OCI-LY1 (cell line): ENCODE results near the gene CROCC.

ENCODE experiments used
- H2AFZ ChIP-seq: fragments of 200-600 bp; sonication (generic), shearing (Covaris generic); 2 replicates; pipeline ENCODE4 v1.6.0; 2014; ENCODE audit warnings: antibody characterized with exemption, mild to moderate bottlenecking, low read length
- H3F3A ChIP-seq: fragments of 200-600 bp; sonication (generic), shearing (Covaris generic); 2 replicates; pipeline ENCODE4 v1.6.0; 2014; ENCODE audit warnings: mild to moderate bottlenecking, antibody characterized with exemption, low read length, moderate library complexity; ENCODE audit not compliant: insufficient read depth
- H3K27ac ChIP-seq: fragments of 200-600 bp; sonication (generic); 2 replicates; pipeline ENCODE4 v1.5.1; 2014; ENCODE audit warnings: low read length, mixed run types, mild to moderate bottlenecking, low read depth; ENCODE audit not compliant: poor library complexity, severe bottlenecking
- H3K27me3 ChIP-seq: fragments of 200-600 bp; sonication (generic); 2 replicates; pipeline ENCODE4 v1.6.0; 2014; ENCODE audit warnings: antibody characterized with exemption, mild to moderate bottlenecking, low read length, moderate library complexity; ENCODE audit not compliant: insufficient read depth
- H3K36me3 ChIP-seq: fragments of 200-600 bp; sonication (generic); 2 replicates; pipeline ENCODE4 v1.6.1; 2014; ENCODE audit warnings: mild to moderate bottlenecking, antibody characterized with exemption, low read length, moderate library complexity, mixed read lengths; ENCODE audit not compliant: insufficient read depth
- H3K4me1 ChIP-seq: fragments of 200-600 bp; sonication (generic); 2 replicates; pipeline ENCODE4 v1.5.1; 2014; ENCODE audit warnings: mild to moderate bottlenecking, low read length, moderate library complexity; ENCODE audit not compliant: insufficient read depth, severe bottlenecking
- H3K4me2 ChIP-seq: fragments of 200-600 bp; sonication (generic), shearing (Covaris generic); 2 replicates; pipeline ENCODE4 v1.6.1; 2014; ENCODE audit warnings: low read length
- H3K4me3 ChIP-seq: fragments of 200-600 bp; sonication (generic); 2 replicates; pipeline ENCODE4 v1.5.1; 2014; ENCODE audit warnings: low read length, low read depth, mild to moderate bottlenecking, mixed read lengths; ENCODE audit not compliant: poor library complexity, severe bottlenecking
- H3K79me2 ChIP-seq: fragments of 200-600 bp; shearing (Covaris generic); 2 replicates; pipeline ENCODE4 v1.6.1; 2016; ENCODE audit warnings: mixed run types, low read length, mixed read lengths; ENCODE audit not compliant: insufficient read depth
- H3K9ac ChIP-seq: fragments of 200-600 bp; sonication (generic), shearing (Covaris generic); 2 replicates; pipeline ENCODE4 v1.6.1; 2014; ENCODE audit warnings: mild to moderate bottlenecking, low read length, mixed read lengths
- H3K9me2 ChIP-seq: fragments of 200-600 bp; sonication (generic), shearing (Covaris generic); 2 replicates; pipeline ENCODE4 v1.6.1; 2014; ENCODE audit warnings: low read depth, mild to moderate bottlenecking, low read length, mixed read lengths
- H3K9me3 ChIP-seq: fragments of 200-600 bp; shearing (Covaris generic); 2 replicates; pipeline ENCODE4 v1.6.1; 2014; ENCODE audit warnings: low read length, mixed read lengths
- H4K20me1 ChIP-seq: fragments of 200-600 bp; sonication (generic), shearing (Covaris generic); 2 replicates; pipeline ENCODE4 v1.6.0; 2016; ENCODE audit warnings: mild to moderate bottlenecking, low read length; ENCODE audit not compliant: insufficient read depth
- CTCF ChIP-seq: fragments of 200-600 bp; sonication (generic), shearing (Covaris generic); IDR thresholded peaks from 2 replicates; pipeline ENCODE4 v1.5.1; 2017; ENCODE audit warnings: mild to moderate bottlenecking, antibody characterized with exemption, low read length, moderate library complexity, mixed read lengths
- EZH2 ChIP-seq: fragments of 200-600 bp; sonication (generic), shearing (Covaris generic); IDR thresholded peaks from 2 replicates; pipeline ENCODE4 v1.8.0; 2017; ENCODE audit warnings: borderline replicate concordance, mixed run types, mild to moderate bottlenecking, antibody characterized with exemption, low read length, moderate library complexity, mixed read lengths

The CROCC gene

GRCh38 chr1:17016317-17016661 lies 94.6 kb downstream of the CROCC start:
- H3K36me3 ChIP-seq = peaks cover 37% of the 10 kb centered on the region
- H3K9ac ChIP-seq = no peak overlapping the region
- peaks cover 7% of the 10 kb centered on the region for H3K4me1 ChIP-seq
- no peak overlapping the region for H3K27ac ChIP-seq
- H4K20me1 ChIP-seq = no peaks in the 10 kb centered on the region
- no peak overlapping the region for H3K4me3 ChIP-seq
- H3K79me2 ChIP-seq = no peaks in the 10 kb centered on the region
- no peak overlapping the region for H2AFZ ChIP-seq
- no peaks in the 10 kb centered on the region; the same call in 1 of the 2 replicates for H3K27me3 ChIP-seq
- no peaks in the 10 kb centered on the region for H3K9me2 ChIP-seq
- H3F3A ChIP-seq = no peaks in the 10 kb centered on the region
- H3K4me2 ChIP-seq = no peak overlapping the region
- TF ChIP-seq CTCF (no peak), EZH2 (no peak)
- no peaks in the 10 kb centered on the region for H3K9me3 ChIP-seq

GRCh38 chr1:17017435-17017834 lies 95.7 kb downstream of the CROCC start:
- Histone ChIP-seq H3K36me3 (peaks cover 48% of the 10 kb centered on the region), H3K4me1 (peaks cover 2% of the 10 kb centered on the region), H3K9ac (no peak overlapping the region), H3K79me2 (no peaks in the 10 kb centered on the region), H3F3A (no peaks in the 10 kb centered on the region), H3K9me3 (no peaks in the 10 kb centered on the region), H3K27me3 (no peaks in the 10 kb centered on the region; the same call in 1 of the 2 replicates), H4K20me1 (no peaks in the 10 kb centered on the region), H3K4me3 (no peak overlapping the region), H3K4me2 (no peak overlapping the region), H3K9me2 (no peaks in the 10 kb centered on the region), H3K27ac (no peak overlapping the region), H2AFZ (no peak overlapping the region)
- TF ChIP-seq CTCF (no peak), EZH2 (no peak)

- TF ChIP-seq EZH2 (no peak), CTCF (no peak)
- H3K4me3 ChIP-seq = no peak overlapping the region
- H3K79me2 ChIP-seq = no peaks in the 10 kb centered on the region
- peaks cover 62% of the 10 kb centered on the region for H3K36me3 ChIP-seq
- H3K27ac ChIP-seq = no peak overlapping the region
- no peaks in the 10 kb centered on the region for H3F3A ChIP-seq
- H3K4me2 ChIP-seq = no peak overlapping the region
- no peaks in the 10 kb centered on the region for H3K4me1 ChIP-seq
- no peak overlapping the region for H3K9ac ChIP-seq
- H2AFZ ChIP-seq = no peak overlapping the region
- no peaks in the 10 kb centered on the region for H3K9me3 ChIP-seq
- no peaks in the 10 kb centered on the region for H4K20me1 ChIP-seq
- H3K27me3 ChIP-seq = no peaks in the 10 kb centered on the region
- H3K9me2 ChIP-seq = no peaks in the 10 kb centered on the region
Observed at GRCh38 chr1:17018849-17019248, 97.1 kb downstream of the CROCC start.
